Ureter (tissue), 1 donor: ENCODE measurements around the gene CFAP46. TPM values are rescaled to one million over a fixed set of nuclear protein-coding genes. Genes with fewer than 3 reads are reported as not detected.

Experiments
- DNase-seq: peaks from one replicate; pipeline ENCODE4 v3.0.0-alpha.2; 2020; ENCODE audit warnings: low spot score
- total RNA-seq: library from RNA; stranded (reverse); gene quantifications from one replicate; pipeline ENCODE4 v1.2.4, GENCODE V29; 2023
- donor health status: DM: yes; HTN: yes; CAD: no.

Gene CFAP46
- total RNA-seq = 1.7 TPM

DNA sequence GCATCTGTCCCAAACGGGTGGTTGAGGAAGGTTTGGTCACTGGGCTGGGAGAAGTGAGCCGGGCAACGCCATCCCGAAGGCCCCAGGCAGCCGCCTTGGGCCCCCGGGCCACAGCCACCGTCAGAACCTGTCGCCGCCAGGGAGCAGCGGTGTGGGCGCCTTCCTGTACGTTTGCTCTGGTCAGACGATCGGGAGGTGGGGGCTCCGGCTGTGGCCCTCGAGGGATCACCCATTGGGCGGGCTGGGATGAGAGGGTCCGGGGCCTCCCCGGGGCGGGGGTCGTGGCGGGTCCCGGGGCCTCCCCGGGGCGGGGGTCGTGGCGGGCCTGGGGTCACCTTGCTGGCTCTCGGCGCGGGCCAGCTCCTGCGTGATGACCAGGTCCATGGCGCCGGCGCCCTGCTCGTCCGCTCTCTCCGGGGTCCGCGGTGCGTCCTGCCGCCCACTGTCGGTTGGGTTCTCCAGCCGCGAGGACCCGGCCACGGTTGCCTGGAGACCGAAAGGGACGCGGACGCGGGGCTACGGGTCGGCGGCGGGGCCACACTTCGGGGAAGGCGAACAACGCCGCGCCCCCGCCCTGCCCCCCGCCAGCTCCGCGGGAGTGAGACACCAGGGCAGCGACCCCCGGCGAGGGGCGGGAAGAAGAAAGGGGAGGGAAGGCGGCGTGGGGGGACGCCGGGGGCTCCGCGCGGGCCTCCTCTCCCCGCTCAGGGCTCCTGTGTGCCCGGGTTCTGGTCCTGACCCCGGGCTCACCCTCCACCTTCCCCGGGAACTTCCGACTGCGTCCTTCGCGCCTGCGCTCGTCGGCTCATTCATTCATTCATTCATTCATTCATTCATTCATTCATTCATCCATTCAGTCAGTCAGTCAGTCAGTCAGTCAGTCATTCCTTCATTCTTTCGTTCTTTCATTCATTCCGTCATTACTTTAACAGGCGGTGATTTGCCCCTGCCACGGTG lies at the start of gene CFAP46:
Gene CFAP46 (minus strand): TSS at position 470 of the 957 bp plus-strand sequence. CDS start 86 bp downstream, at position 384.
- DNase-seq = no peak

DNA sequence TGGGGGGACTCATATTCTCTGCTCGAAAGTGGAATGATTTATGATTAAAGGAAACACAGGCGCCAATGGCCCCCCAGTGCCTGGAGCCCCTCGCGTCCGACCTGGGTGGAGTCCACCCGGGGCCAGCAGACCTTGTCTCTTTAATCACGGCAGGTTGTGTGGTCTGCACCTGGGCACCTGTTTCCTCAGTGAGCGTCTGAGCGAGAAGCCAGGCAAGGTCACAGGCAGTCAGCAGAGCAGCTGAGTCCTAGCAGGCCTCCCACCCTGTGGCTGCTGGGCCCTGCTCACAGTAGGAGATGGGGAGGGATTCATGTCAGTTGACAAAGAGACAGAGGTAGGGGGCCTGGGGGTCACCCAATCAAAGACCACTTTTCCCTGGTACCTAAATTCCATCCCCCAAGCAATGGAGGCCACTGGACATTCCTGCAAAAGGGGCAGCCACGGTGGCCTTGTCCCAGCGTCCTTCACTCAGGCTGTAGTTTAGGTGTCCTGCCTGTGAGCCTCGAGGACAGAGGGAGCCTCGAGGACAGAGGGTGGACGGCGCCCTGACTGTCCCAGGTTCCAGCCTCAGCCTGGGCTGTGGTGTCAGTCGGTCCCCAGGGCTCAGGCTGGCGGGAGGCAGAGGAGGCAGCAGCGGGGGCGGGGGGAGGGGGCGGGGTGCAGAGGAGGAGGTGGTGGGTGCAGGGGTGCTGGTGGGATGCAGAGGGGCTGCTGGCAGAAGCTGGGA lies 49.5 kb upstream of the CFAP46 start:
- DNase-seq = no peak

DNA sequence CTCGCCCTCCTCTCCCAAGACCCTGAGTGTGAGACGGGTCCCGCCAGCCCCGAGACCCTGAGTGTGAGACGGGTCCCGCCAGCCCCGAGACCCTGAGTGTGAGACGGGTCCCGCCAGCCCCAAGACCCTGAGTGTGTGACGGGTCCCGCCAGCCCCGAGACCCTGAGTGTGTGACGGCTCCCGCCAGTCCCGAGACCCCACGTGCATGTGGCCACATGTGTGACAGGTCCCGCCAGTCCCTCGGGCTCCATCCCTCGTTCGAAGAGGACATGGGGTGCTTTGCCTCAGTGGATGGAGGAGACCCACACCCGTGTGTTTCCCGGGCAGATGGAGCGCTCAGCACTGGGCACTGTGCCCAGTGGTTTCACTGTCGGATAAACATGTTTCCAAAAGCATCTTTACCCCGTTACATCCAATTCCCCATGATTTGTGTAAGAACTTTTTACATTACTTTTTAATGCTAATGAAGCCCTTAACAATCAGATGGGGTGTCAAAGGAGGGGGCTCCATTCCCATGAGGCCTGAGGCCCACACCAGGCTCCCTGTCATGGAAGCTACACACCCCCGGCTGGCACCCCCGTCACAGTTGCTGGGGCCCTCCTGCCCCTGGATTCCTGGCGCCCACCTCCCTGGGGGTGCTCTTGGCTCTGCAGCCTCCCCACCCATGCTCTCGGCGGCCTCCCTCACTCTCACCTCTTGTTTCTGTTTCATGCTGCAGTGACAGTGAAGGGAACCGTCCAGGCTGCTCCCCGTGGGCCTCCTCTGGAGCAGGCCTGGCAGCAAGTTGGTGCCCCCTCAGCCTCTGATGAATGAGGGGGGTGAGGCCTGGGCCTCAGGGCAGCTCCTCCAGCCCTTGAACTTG lies 48.5 kb upstream of the CFAP46 start:
- DNase-seq = no peak

DNA sequence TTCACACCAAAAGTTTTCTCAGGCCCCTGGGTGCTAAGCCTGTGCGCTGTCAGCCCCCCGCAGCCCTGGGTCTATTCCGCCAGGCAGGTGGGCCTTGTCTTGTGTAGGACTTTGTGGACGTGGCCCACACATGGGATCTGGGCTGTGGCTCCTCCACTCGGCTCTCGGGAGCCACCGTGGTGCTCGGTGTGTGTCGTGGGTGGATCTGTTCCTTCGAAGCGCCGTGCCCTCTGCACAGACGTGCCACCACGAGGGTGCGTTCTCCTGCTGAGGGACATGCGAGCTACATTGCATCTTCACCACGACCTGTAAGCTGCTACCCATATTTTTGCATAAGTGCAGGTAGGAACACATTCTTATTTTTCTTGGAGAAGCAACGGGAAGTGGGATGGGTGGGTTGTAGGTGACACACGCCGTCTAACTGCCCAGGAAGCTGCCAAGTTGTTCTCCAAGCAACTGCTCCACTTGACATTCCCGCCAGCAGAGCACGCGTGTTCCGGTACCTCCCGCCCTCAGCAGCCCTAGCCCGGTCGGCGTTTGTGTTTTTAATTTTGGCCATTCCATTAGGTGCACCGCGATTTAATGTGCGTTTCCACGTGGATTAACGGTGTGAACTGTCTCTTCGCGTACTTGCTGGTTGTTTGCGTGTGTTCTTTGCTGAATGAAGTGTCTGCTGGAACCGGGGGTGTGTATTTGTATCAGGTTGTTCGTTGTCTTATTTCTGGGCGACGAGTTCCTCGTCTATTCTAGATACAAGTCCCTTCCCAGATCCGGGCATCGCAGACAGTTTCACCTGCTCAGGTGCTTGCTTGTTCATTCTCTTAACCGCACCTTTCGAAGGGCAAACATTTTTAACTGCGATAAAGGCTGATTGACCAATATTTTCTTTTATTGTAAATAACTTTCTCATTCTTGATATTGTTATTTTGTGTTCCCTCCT lies 47.4 kb upstream of the CFAP46 start:
- no peak for DNase-seq

DNA sequence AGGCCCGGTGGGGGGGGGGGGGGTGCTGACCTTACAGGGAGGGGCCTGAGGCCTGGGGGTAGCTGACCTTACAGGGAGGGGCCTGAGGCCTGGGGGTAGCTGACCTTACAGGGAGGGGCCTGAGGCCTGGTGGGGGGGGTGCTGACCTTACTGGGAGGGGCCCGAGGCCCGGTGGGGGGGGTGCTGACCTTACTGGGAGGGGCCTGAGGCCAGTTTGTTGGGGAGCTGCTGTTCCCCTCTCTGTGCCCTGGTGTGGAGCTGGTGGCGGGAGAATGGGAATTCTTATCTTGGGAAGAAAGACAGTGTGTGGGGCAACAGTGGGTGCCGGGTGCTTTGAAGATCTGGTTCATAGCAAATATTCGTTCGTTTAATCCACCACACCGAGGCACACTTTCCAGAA lies 46.6 kb upstream of the CFAP46 start:
- no peak for DNase-seq

DNA sequence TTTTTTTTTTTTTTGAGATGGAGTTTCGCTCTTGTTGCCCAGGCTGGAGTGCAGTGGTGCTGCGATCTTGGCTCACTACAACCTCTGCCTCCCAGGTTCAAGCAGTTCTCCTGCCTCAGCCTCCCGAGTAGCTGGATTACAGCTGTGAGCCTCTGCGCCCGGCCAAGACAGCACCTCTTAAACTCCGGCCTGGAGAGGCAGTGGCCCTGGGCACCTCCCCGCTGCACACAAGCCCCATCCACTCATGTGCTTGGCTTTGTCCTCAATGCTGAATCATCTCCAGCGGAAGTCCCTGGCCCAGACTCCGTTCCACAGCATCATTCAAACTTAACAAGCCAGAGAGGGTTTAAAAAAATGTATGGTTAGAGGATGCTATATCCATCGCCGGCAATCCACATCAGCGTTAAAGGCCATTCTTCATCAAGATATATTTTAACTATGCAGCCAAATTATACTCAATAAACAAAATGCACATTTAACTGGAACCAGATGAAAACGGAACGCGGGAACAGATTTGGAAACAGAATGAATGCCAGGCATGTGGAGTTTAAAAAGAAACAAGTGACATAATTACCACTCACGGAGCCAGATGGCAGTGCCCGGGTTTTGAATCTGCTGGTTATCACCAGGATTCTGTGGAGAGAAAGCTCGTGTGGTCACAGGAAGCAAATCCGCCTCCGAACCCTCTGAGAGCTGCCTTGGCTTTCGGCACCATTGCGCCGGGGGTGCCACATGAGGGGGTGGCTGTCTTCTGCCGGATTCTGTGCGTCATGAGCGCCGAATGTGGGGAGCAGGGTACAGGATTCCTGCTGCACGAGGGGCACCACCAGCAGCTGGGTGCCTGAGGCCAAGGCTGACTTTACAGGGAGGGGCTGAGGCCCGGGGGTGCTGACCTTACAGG lies 45.6 kb upstream of the CFAP46 start:
- DNase-seq = no peak

DNA sequence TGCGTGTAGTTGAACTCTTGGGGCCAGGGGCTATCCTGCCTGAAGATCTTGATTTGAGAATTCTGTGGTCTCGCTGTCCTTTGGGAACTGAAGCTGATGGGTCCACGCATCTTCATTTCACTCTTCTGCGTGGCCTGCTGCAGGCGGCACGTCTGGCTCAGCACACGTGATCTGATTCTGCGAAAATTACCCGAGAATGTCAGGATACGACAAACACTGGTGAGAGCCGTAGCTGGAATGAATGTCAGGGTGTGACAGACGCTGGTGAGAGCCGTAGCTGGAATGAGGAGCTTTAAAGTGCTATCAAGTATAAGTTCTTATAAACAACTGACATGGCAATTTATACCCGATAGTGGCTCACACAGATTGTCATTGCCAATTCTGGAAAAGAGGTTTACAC lies 44.6 kb upstream of the CFAP46 start:
- no peak for DNase-seq

DNA sequence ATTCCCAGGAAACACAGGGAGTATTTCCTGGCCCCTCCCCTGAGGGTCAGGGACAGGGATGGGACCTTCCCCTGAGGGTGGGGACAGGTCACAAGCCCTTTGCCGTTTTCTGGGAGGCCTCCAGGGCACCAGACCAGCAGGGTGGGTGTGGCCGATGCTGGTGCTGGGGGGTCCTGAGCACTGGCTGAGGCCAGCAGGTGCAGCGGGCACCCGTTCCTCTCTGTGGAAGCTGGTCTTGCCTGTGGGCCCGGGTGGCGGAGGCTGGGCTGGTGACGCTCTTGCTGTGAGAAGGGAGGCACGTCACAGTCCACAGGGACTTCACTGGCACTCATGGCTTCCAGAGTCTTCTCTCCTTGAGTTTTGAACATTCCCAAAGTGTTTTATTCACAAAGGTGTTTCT lies 44.2 kb upstream of the CFAP46 start:
- DNase-seq = no peak

DNA sequence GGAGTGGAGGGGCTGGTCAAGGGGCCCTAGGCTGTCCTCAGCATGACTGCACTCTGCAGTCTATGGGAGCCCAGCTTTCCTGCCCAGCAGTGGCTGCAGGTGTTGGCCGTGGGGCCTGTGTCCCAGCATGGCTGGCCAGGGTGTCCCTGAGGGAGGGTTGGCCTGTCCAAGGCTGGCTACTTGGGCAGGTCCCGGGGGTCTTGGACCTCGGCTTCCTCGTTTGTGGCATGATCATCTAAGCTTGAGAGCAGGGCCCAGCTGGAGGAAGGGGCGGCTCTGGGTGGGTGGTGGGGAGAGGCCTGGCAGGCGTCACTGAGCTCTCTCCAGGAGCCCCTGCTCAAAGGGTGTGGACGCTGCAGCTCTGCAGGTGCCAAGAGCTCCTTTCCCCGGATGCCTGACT lies 43.7 kb upstream of the CFAP46 start:
- DNase-seq = no peak

DNA sequence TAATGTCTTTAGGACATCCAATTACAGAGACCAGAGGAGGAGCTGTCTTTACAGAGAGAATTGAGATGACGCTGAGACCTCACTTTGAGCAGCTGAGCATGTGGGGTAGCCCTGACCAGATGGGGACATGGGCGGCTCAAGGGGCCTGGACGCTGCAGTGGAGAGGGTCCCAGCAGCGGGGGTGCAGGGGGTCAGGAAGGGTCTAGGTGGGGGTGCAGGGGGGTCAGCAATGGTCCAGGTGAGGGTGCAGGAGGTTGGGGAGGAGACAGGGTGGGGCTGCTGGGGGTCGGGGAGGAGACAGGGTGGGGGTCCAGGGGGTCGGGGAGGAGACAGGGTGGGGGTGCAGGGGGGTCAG lies 43.2 kb upstream of the CFAP46 start:
- no peak for DNase-seq

DNA sequence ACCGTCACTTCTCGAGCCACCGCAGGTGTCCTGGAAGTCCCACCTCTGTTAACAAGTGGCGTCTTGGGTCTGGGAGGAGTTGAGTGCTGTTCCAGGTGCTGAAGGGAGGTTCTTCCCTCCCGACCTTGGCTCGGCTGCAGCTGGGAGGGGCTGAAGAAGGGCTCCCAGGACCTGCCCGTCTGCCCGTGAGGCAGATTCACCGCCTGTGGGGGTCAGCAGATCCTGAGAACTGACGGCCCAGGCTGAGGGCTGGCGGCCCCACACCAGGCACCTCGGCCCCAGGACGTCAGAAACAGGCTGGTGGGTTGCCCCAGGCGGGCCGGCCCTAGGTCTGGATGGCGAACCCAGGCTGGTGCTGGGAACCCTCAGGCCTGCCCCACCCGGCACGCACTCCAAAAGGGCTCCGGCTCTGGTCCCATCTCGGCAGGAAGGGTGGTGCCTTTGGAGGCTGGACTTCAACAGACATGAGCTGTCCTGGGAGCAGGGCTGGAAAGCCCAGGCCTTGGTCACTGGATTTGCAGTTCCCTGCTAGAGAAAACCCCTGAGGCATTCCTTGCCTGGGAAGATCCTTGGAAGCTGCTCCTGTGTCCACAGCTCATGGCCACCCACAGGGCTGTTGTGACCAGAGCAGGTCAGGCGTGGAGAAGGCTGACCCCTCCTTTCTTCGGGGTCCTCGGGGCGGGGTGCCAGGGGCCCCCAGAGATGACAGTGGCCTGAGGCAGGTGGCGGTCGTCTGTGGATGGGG lies 42.6 kb upstream of the CFAP46 start:
- DNase-seq = no peak

DNA sequence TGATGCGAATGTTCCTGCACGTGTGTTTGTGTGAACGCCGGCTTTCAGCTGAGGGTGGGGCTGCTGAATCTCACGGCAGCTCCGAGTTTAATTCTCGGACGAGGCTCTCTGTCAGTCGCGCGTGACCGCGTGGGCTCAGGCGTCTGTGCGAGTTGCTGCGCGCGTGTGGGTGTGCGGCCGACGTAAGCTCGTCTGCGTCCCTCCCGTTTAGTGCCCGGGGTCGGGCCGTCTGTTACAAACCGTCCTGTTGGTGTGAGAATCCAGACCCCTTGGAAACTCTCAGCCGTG lies 41.6 kb upstream of the CFAP46 start:
- DNase-seq = no peak

DNA sequence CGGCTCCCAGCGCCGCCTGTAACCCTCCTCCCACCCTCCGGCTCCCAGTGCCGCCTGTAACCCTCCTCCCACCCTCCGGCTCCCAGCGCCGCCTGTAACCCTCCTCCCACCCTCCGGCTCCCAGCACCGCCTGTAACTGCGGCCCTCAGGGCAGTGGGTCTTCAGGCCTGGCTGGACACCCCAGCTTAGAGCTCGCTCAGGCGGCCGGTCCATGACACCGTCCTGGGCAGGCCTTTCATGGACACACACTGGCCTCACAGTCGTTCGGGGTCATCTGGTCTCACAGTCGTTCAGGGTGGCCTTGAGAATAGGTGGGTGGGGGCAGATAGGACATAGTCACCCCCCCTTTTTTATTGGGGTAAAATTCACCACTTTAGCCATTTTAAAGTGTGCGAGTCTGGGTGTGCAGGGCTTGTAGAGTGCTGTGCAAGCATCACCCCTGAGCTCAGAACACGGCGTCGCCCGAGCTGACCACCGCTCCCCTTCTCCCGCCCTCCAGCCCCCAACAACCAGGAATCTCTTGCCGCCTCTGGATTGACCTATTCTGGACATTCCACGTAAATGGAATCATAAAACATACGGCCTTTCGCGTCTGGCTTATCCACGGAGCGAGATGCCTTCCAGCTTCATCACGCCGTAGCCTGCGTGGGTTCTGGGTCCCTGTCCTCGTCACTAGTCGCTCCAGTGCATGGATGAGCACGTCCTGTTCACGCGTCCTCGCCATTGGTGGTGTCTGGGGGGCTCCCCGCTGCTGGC lies 41.1 kb upstream of the CFAP46 start:
- DNase-seq = no peak

DNA sequence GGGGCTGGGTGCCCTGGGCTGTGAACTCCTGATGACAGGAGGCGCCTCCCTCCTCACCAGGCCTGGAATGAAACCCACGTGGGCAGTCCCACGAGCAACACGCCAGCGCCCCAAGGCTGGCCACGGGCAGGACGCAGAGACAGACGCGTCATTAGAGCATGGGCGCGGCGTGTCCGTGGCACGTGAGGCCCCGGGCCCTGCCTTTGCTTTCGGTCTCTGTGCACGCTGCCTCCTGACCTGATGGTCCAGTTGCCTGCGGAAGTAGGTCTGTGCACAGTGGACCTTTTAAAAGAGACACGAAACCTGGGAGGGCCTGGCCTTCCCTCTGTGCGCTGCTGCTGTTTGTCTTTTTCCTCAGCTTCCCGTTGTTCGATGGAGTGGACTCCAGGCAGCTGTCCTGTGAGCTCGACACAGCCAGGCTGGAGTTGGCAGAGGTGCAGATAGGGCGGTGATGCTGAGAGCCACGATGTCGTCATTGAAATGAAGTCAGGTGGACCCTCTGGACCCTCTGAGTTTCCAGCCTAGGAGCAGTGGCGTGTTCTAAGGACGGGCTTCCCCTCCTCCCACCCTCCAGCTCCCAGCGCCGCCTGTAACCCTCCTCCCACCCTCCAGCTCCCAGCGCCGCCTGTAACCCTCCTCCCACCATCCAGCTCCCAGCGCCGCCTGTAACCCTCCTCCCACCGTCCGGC lies 40.1 kb upstream of the CFAP46 start:
- no peak for DNase-seq

DNA sequence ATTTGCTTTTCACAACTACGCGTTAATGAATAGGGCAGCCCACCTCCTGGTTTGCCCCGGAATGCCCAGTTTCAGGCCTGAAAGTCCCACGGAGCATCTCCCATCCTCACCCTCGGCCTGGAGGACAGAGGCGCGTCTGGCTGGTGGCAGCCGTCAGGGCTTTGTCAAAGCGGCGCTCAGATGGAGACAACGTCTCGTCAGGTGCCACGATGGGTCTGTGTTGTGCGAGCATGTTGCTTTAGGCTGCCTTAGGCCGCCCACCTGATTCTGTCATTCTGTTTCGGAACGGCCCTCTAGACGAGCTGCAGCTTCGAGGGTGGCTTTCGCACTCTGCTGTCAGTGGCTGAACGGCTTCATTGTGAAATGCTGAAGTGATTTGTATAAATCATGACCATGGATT lies 39.4 kb upstream of the CFAP46 start:
- no peak for DNase-seq

DNA sequence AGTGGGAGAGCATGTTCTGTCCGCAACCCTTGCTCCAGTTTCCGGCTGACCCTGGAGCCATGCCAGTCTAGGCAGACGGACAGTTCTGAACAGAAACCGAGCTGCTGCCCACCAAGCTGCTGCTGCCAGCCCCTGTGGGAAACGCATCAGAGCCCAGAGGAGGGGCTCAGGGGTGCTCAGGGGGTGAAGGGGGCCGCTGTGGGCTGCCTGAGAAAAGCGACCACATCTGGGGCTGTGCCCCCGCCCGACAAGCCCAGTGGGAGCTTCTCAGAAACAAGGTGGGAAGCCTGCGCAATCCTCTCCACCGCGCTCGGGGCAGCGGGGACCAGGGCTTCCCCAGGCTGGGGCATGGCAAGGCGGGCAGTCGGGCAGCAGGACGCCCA lies 38.8 kb upstream of the CFAP46 start:
- DNase-seq = no peak

DNA sequence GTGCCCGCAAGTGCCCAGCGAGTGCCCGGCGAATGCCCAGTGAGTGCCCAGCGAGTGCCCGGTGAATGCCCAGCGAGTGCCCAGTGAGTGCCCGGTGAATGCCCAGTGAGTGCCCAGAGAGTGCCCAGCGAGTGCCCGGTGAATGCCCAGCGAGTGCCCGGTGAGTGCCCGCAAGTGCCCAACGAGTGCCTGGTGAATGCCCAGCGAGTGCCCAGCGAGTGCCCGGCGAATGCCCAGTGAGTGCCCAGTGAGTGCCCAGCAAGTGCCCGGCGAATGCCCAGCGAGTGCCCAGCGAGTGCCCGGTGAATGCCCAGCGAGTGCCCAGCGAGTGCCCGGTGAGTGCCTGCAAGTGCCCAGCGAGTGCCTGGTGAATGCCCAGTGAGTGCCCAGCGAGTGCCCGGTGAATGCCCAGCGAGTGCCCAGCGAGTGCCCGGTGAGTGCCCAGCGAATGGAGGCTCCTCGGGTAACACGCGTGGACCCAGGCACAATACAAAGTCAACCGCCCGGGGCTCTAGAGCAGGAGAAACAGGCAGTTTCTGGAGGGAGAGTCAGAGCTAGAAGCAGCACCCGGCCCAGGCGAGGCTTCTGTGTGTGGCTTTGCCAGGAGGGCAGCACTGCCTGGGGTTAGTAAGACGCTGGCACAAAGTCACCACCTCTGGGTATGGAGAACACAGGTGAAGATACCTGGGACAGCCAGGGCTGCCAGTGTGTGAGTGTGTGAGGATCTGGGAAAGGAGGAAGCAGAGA lies 38.2 kb upstream of the CFAP46 start:
- no peak for DNase-seq
